GM21737 (cell line): ENCODE results near the gene HABP4.

Experiments
- ATAC-seq: cut with Tn5 transposase; IDR thresholded peaks from one replicate; pipeline ENCODE4 v1.9.1; 2021; ENCODE audit warnings: mild to moderate bottlenecking, moderate library complexity; ENCODE audit not compliant: unreplicated experiment

The HABP4 gene

DNA sequence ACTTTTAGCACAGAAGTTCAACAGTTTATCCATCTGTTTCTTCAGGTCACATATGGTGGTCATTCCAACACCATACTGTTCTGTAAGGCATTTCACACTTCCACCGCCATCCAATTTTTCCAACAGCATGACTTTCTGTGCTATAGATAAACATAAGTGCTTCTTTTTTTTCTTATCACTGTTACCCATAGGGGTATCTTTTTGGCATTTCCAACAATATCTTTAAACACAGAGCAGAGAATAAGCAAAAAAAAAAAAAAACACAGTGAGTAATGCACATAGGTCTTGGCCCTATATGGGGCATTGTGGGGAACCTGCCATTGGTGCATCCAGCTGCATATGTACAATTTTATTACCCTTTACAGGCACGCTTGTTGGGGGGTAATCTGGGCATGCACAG lies 19.6 kb upstream of the HABP4 start:
- no peak for ATAC-seq

DNA sequence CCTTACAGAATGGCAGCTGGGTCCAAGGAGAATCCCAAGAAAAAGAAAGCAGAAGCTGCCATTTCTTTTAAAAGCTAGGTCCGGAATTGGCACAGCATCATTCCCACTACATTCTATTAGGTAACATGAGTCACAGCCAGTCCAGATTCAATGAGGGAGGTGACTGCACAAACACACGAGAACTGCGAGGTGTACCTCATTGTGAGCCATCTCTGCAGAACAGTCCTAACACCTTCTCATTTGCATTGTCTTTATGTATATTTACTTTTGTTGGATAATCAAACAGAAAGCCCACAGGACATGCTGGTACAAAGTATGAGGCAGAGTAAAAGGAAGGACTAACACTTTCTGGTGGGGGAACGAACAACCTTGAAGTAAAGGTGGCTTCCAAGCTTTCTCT lies 14.6 kb upstream of the HABP4 start:
- ATAC-seq, result no peak

DNA sequence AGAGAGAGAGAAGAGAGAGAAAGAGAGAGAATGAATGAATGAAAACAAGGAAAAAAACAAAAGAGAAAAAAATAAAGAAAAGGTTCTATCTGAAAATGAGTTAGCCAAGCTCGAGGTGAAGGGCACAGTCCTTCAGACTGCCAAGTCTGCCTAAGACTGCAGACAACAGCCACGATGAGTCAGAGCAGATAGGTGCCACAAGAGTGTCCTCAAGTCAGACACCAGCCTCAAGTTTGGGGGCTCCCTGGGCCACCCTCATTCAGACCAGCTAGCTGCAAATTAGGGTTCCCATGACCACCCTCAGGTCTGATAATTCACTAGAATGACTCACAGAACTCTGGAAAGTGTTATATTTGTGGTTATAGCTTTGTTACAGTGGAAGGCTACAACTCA lies 13.9 kb upstream of the HABP4 start:
- no peak for ATAC-seq

DNA sequence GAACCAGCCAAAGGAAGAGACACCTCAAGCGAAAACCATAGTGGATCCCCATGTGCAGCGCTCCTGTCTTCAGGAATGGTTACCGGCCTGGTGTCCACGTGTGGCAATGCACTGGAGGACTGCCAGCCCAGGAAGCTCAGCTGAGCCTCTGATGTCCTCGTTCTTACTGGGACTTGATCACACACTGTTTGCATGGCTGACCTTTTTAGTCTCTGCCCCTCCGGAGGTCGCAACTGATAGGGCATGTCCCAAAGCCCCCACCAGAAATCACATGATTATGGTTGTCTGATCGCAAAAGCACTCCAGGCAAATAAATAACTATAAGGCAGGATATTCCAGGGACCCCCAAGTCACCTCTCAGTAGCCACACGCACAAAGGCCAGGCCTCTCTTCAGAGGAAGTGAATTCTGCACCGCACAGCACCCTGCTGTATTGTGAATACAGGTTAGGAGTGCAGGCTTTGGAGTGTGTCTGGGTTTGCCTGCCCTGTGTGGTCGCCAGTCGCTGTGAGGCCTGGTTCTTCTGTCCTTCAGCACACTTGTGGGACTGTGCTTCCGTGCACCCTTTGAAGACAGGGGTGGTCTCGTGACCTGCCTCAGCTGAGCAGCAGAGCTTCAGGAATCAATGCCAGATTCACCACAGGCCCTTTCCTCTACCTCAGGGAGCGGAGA lies 13.4 kb upstream of the HABP4 start:
- no peak for ATAC-seq

DNA sequence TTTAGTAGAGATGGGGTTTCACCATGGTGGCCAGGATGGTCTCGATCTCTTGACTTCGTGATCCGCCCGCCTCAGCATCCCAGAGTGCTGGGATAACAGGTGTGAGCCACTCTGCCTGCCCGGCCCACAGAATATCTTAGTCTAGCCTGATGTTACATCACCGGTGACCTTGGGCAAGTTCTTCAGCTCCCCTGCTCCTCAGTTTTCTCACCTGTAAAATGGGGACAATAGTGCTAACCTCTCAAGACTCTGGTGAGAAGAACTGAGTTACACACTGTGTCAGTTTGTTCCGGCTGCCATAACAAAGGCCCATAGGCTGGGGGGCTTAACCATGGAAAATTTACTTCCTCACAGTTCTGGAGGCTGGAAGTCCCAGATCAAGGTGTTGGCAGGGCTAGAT lies 12.5 kb upstream of the HABP4 start:
- no peak for ATAC-seq

DNA sequence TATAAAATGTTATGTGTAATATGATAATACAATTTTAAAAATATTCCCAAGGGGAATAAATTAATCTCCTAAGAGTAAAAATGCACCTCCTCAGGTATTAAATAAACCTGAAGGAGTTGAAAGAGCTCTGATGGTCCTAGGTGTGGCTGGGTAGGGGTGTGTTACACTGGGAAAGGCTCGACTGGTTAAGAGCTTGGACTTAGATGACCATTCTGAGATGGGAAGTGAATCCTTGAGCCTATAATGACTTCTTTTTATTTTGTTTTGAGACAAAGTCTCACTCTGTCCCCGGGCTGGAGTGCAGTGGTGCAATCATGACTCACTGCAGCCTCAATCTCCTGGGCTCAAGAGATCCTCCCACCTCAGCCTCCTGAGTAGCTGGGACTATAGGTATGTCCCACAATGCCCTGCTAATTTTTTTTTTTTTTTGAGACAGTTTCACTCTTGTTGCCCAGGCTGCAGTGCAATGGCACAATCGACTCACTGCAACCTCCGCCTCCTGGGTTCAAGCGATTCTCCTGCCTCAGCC lies 9.2 kb upstream of the HABP4 start:
- ATAC-seq, result no peak

DNA sequence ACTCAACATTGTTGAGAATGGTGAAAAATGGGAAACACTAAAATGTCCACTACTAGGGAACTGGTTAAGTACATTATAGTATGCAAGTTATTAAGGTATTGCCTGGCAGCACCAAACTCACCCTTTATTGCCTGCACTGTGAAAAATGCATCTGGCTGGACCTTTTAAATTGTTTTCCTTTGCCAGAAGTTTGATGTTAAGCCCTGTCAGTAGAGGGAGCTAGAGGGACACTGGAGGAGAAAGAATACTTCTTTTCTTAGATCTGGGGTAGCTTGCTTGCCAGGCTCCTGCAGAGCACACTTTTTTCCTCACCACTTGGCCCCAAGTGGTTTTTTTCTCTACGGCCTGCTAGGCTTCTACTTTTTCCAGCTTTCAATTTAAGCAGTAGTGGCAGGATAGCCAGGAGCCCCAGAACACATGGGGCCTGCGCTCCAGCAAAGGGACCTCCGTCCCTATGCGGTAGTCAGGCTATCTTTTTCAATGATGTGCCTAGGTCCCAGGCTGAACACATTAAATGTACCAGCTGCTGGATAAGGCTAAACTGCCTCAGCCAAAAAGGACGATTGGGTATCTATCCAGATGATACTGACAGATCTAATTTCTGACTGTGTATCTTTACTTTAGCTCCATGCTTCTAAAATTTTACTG lies 8.0 kb upstream of the HABP4 start:
- ATAC-seq, result no peak

DNA sequence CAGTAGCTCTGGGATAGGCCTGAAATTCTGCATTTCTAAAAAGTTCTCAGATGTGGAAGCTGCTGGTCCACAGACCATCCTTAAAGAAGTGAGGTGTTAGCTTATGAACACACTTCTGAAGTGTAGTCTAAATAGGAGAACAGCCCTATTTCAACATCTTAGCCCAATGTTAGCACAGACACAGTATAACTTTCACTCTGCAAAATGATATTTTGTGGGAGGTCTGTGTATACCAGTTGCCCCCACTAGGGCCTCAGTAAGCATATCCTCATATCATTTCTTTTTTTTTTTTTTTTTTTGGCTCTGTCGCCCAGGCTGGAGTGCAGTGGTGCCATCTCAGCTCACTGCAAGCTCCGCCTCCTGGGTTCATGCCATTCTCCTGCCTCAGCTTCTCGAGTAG lies 7.5 kb upstream of the HABP4 start:
- ATAC-seq, result no peak

DNA sequence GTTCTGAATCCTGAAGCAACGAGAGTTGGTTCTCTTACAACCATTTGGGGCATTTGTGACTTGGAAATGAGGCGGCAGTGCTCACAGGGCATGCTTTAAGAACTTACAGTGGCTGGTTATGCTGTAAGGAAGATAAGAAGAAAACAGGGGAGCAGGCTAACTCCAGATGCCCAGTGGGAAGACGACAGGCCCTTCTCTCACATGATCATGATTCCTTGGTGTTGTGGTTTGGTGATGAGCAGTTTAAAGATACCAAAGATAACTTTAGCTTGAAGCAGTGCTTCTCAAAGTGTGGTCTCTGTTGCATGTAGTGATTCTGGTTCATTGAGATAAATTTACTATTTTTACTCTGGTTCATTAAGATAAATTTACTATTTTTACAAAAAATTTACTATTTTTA lies 2.6 kb upstream of the HABP4 start:
- ATAC-seq, result no peak

DNA sequence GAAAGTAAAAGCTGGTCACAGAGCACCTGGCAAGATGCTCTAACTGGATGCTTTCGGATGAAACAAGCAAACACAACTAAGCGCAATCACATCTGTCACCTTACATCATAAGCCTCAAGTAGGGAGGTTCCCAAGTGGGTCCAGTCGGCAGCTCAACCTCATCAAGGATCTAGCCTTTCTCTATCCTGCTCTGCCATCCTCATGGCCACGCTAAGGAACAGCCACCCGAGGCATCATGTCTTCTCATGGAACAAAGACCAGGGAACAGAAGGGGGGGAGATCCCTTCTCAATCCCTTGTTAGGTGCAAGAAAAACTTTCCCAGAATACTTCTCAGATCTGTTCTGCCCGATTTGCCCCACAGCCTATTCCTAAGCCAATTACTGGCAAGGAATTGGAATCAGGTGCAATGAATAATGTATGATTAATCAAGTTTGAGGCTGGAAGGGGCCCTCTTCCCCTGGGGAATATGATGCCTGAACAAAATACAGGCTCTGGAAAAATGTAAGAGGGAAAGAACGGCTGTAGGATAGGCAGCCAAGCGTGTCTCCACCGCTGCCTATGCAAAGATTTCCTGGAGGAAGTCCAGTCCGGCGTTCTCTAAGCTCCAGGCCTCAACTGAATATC lies 1.3 kb upstream of the HABP4 start:
- no peak for ATAC-seq

DNA sequence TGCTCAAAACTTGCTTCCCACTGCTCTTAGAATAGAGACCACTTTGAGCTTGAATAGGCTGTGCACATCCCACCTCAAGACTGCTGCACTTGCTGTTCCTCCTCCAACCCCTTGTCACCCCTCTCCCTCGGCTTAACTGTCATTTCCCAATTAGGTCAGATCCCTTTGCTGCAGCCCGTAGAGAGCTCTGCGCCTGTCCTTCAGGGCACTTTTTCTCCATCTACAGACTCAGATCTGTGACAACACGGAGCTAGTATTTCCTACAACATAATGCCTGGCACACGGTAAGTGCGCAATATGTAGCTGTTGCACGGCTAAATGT lies 485 bp upstream of the HABP4 start:
- peak; percentile 16 for ATAC-seq

DNA sequence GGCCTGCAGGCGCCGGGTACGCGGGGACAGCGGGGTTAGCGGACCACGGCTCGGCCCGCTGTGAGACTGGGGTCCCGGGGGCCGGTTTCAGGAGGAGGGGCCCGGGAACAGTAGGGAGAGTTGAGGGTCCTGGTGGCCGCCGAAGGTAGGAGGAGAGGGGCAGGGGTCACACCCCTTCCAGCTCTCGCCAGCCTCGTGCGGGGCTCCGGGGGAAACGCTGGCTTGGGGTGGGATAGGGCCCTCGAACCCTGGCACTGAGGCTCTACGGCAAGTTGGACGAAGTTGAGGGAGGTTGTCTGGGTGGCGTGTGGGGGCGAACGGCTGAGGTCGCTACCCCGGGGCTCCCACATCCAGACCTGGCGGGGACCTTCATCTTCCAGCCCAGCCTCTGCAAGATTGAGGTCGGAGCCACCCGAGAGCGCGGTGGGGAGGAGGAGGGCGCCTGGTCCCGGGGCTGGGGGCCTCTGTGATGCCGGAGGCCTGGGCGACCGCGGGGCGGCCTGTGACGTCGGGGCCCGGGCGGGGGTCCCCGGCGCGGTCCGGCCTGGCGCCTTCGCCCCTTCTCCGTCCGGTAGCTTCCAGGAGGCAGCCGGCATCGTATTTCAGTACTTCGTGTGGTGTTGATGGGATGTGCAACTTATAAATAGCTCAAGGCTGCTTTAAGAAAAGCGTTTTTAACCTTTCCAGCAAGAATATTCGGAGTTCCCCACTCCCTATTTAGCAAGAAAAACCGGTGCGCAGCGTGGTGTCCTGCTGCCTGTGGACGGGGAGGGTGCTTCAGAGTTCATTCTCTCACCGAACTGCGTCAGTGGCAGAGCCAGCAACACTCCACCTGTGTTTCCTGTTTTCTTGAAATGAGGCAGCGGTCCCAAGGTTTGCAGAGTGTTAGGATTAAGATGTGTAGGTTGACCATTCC lies 902 bp downstream of the HABP4 start:
- ATAC-seq, result no peak

DNA sequence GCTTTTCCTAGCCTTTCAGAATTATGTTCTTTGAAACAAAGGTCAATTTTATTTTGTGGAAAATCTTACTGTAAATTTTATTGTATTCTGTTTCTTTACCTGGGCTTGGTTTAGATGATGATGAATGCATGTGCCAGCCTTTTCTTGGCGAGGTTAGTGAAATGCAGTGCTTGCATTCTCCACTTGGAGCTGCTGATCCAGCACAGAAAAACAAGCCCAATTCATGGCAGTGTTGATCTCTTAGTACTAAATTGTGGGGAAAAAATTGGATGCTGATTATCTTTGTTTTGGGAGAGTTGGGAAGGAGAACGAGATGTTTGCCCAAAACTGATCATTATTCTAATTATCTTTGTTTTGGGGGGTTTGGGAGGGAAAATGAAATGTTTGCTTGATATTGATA lies 3.7 kb downstream of the HABP4 start:
- no peak for ATAC-seq

DNA sequence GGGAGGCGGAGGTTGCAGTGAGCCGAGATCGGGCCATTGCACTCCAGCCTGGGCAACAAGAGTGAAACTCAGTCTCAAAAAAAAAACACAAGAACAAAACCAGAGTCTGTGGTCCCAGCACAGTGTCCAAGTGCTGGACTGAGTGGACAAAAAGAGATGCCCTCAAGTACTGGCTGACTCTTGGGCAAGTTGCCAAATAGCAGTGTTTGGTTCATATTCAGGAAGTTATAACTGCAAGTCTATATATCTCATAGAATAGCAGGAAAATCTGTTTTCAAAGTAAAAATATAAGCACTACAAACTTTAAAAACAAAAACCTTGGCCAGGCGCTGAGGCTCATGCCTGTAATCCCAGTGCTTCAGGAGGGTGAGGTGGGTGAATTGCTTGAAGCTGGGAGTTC lies 7.3 kb downstream of the HABP4 start:
- no peak for ATAC-seq

DNA sequence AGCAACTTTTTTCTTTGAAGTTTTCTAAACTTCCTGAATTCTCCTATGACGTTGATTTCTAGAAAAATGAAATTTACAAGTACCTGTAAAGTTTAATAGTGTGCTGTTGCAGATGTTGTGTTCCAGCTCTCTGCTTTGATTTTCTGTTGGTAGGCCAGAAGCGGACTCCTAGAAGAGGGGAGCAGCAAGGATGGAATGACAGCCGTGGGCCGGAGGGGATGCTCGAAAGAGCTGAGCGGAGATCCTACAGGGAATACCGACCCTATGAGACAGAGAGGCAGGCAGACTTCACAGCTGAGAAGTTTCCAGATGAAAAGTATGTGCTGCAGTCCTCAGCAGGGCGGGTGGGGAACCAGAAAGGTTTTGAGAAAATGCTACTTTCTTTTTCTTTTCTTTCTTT lies 8.3 kb downstream of the HABP4 start:
- no peak for ATAC-seq

DNA sequence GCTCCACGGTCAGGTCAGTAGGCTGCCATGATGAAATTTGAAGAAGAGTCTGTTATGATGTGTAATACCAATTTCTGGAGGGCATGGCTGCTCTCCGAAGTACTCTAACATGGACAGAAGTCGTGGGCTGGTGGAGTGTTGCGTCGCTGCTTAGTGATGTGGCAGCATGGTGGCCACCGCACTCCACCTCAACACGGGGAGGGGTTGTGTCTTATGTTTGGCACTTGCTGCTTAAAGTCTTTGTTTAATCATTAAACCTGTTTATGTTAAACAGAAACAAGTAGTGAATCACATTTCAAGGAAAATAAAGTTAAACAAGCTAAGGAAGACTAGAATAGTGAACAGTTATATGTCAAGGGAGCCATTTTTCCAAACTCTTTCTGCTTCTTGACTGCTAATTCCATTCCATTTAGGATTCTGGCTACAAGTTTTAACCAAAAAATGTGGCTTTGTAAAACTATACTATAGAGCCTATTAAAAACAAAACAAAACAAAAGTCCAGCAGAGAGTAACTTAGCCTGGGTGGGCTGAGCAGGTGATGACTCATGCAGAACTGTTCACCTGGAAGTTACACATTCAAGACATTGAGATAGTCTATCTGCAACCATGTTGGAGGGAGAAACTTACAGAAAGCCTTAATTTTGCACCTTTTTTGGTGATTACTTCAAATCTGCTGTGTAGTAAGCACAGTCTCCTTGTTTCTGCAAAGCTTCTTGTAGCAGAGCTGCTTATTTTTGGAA lies 9.5 kb downstream of the HABP4 start:
- no peak for ATAC-seq

DNA sequence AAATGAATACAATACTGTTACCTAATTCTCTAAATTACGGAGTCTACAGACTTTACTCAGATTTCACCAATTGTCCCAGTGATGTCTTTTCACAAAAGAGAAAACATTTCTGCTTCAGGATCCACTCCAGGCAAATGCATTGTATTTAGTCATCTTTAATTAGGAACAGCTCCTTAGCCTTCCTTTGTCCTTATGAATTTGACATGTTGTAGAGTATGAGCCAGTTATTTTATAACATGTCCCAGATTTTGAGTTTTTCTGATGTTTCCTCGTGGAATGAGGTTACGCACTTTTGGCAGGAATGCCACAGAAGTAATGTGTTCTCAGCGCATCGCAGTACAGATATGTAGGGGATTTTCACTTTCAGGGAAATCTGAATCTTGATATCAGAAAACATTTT lies 10.5 kb downstream of the HABP4 start:
- ATAC-seq, result no peak

DNA sequence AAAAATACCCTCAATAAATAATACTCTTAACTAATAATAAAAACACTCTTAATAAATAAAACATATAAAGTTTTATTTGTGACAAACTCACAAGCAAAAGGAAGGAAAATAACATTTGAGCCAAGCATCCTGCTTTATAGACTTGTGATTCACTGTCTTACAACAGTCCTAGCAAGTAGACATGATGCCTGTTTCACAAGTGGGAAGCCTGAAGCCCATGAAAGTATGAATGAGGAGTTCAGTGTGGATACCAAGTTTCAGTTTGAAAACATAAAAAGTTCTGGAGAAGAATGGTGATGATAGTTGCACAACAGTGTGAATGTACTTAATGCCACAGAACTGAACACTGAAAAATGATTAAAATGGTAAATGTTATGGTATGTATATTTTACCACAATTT lies 10.9 kb downstream of the HABP4 start:
- no peak for ATAC-seq

DNA sequence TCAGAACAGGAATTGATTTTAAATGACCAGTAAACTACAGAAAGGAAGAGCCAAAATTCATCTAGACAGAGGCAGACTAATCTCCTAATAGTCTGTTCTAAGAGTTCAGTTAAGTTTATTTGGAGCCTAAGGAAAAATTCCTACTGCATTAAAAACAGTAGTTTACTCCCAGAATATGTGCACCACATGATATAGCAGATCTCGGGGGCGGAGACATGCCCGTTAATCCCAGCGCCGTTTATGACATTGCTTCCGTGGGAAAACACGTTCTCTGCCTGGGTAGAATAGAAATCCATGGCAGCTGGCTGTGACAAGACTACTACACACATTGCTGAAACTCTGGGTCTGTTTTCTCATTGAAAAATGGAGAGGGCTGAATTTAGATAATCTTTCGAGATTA lies 11.4 kb downstream of the HABP4 start:
- ATAC-seq, result no peak

DNA sequence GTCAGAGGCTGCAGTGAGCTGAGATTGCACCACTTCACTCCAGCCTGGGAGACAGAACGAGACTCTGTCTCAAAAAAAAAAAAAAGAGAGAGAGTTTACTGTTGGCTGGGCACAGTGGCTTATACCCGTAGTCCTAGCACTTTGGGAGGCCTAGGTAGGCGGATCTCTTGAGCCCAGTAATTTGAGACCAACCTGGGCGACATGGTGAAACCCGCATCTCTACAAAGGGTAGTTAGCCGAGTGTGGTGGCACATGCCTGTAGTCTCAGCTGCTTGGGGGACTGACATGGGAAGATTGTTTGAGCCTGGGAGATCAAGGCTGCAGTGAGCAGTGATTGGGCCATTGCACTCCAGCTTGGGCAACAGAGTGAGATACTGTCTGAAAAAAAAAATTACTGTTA lies 12.6 kb downstream of the HABP4 start:
- ATAC-seq, result no peak

DNA sequence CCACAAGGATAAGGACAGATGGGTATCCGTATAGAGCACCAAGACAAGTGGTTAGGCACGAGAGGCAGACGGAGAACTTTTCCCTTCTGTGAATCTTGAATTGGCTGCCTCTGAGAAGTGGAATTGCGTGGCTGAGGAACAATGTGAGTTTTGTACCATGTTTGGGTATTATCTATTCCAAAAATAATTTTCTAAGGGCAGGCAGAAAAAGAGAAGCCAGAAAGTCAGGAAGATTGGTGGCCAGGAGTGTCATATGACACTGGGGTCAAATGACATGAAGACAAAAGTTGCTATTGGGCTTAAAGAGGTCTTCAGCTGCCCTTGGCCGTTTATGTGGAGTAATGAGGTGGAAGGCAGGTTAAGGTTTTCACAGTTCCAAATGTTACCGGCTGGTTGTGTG lies 14.5 kb downstream of the HABP4 start:
- no peak for ATAC-seq
